ENCODE data around the gene NAB1. TPM values are rescaled to one million over a fixed set of nuclear protein-coding genes. Genes with fewer than 3 reads are reported as not detected.

Gene NAB1
- total RNA-seq, 1 donor from 2014 or later: 25.4 TPM

DNA sequence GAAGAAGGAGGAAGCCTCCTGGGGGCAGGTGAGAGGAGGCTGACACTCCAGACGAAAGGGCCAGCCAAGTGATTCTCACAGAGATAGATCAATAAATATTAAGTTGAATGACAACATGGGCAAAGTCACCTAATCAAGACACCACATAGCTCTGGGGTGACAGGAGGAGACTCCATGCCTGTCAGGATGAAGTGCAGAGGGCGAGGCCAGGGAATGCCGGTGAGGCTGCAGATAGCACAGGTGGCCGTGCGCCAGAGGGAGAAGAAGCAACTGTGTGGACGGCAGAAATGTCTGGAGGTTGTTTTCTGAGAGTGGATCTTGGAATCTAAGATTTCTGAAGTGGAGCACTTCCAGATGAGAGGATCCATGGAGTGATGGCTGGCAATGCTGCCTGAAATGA is 71.4 kb downstream of the NAB1 start:
- Histone ChIP-seq H3K27me3 (ENCODE audit: control insufficient read depth, insufficient read depth, low read length) (no peaks in the 10 kb centered on the region), H3K4me3 (ENCODE audit: low read depth, low read length) (no peak overlapping the region), H3K36me3 (ENCODE audit: control insufficient read depth, insufficient read depth, low read length) (no peaks in the 10 kb centered on the region)
- TF ChIP-seq, protein P1, sequence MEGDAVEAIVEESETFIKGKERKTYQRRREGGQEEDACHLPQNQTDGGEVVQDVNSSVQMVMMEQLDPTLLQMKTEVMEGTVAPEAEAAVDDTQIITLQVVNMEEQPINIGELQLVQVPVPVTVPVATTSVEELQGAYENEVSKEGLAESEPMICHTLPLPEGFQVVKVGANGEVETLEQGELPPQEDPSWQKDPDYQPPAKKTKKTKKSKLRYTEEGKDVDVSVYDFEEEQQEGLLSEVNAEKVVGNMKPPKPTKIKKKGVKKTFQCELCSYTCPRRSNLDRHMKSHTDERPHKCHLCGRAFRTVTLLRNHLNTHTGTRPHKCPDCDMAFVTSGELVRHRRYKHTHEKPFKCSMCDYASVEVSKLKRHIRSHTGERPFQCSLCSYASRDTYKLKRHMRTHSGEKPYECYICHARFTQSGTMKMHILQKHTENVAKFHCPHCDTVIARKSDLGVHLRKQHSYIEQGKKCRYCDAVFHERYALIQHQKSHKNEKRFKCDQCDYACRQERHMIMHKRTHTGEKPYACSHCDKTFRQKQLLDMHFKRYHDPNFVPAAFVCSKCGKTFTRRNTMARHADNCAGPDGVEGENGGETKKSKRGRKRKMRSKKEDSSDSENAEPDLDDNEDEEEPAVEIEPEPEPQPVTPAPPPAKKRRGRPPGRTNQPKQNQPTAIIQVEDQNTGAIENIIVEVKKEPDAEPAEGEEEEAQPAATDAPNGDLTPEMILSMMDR (IDR thresholded peaks at IDR 0.05; ENCODE audit: insufficient read depth, low read length, poor library complexity, severe bottlenecking): no peak
- DNase-seq (ENCODE audit: low read depth): no peak

DNA sequence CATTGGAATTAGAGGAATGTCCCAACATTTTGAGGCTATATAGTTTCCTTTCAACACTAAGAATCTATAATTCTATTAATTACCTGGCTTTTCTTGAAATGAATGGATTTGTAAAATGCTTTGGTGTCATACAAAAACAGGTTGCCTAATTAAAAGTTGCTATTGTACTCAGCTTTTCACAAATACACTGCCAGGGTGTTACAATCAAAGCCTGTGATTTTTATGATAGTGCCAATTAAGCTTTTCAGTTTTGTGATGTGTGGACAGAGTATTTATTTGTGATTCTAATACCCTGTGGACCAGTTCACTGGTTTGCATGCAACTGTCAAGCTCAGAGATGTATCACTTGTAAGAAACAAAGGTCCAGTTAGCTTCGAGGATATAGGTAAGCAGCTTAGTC is 71.8 kb downstream of the NAB1 start:
- DNase-seq (ENCODE audit: low read depth): no peak
- no peaks in the 10 kb centered on the region for H3K36me3 ChIP-seq (ENCODE audit: control insufficient read depth, insufficient read depth, low read length)
- H3K4me3 ChIP-seq (ENCODE audit: low read depth, low read length): no peak overlapping the region
- H3K27me3 ChIP-seq (ENCODE audit: control insufficient read depth, insufficient read depth, low read length): no peaks in the 10 kb centered on the region
- TF ChIP-seq, protein P1 (IDR thresholded peaks at IDR 0.05; ENCODE audit: insufficient read depth, low read length, poor library complexity, severe bottlenecking): no peak

DNA sequence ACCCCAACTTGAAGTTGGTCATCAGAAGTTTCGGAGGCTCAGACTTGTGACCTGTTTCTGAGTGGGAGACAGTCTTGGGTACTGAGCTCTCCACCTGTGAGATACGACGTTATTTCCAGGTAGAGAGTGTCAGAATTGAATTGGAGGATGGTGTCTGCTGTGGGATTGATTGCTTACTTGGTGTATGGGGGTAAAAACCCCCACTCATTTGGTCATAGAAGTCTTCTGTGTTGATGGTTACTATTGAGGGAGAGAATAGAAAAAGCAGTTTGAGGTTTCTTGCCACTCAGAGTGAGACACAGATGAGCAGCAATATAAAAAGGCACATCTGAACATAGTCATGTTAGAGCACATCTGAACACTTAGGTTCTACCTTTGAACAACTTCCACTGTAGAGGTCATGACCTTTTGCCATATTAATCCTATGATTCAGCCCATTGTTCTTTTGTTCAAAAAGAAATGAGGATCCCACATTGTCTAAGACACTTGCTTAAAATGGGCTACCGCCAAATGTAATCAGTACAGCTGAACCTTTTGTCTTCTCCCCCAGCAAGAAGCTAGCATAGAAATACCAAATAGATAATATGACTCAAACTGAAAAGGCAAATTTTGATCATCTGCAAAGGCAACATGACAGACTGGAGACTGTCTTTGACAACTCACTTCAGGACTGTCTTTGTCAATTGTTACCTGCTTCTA is 73.3 kb downstream of the NAB1 start:
- TF ChIP-seq, protein P1 (IDR thresholded peaks at IDR 0.05; ENCODE audit: insufficient read depth, low read length, poor library complexity, severe bottlenecking): no peak
- Histone ChIP-seq H3K4me3 (ENCODE audit: low read depth, low read length) (no peak overlapping the region), H3K36me3 (ENCODE audit: control insufficient read depth, insufficient read depth, low read length) (no peaks in the 10 kb centered on the region), H3K27me3 (ENCODE audit: control insufficient read depth, insufficient read depth, low read length) (no peaks in the 10 kb centered on the region)
- no peak for DNase-seq (ENCODE audit: low read depth)

DNA sequence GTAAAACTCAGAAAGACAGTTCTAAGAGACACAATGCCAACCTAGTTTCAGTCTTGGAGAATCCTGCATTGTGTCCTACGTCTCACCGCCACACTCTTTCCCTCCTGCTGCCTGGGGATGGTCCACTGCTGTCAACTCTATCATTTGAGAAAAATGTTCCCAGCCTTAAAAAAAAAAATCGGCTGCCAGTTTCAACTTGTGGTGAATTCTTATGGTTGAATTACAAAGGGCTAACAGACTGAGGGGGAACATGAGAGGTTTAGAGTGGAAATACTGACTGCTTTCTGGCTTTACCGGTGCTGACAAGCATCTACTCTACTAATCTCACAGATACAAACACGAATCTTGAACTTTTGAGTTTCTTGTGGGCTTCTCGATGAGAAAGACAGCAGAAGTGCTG is 74.0 kb downstream of the NAB1 start:
- DNase-seq (ENCODE audit: low read depth): no peak
- no peak overlapping the region for H3K4me3 ChIP-seq (ENCODE audit: low read depth, low read length)
- TF ChIP-seq, protein P1 (IDR thresholded peaks at IDR 0.05; ENCODE audit: insufficient read depth, low read length, poor library complexity, severe bottlenecking): no peak

DNA sequence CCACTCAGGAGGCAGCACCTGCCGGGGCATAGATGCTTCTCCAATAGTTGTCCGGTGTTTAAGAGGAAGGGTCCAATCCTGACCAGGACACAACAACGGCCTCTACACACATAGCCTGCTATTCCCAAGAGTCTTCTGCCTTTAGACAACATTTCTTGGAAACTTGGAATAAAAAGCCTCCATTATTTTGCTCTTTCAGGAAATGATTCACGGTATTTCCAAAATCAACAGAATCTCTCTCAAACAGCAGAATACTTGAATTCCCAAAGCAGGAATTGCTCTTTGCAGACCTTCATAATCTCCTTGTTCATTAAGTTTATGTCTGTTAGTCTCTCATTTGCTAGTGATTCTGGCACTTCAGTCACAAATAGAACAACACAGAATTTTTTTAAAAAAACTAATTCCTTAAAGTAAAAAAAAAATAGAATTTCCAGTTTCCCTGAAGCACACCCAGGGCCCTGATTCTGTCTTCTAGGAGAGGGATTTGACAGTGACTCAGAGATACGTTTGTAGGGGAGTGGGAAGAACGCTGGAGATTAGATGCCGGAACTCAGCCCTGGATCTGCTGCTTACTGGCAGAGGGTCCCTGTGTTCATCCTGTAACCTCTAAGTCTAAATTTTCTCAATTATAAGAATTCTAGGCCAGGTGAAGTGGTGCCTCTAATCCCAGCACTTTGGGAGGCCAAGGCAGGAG is 74.7 kb downstream of the NAB1 start:
- H3K4me3 ChIP-seq (ENCODE audit: low read depth, low read length): no peak overlapping the region
- H3K27me3 ChIP-seq (ENCODE audit: control insufficient read depth, insufficient read depth, low read length): no peaks in the 10 kb centered on the region
- DNase-seq (ENCODE audit: low read depth): no peak
- TF ChIP-seq, protein P1 (IDR thresholded peaks at IDR 0.05; ENCODE audit: insufficient read depth, low read length, poor library complexity, severe bottlenecking): no peak
- H3K36me3 ChIP-seq (ENCODE audit: control insufficient read depth, insufficient read depth, low read length): no peaks in the 10 kb centered on the region

More for the DNA sequence above, 74.0 kb downstream of the NAB1 start:
- no peaks in the 10 kb centered on the region for H3K36me3 ChIP-seq (ENCODE audit: control insufficient read depth, insufficient read depth, low read length)
- H3K27me3 ChIP-seq (ENCODE audit: control insufficient read depth, insufficient read depth, low read length): no peaks in the 10 kb centered on the region

Data from kidney epithelial cell (primary cell).